ENCODE results near the gene CACNA1S.

Gene CACNA1S

DNA sequence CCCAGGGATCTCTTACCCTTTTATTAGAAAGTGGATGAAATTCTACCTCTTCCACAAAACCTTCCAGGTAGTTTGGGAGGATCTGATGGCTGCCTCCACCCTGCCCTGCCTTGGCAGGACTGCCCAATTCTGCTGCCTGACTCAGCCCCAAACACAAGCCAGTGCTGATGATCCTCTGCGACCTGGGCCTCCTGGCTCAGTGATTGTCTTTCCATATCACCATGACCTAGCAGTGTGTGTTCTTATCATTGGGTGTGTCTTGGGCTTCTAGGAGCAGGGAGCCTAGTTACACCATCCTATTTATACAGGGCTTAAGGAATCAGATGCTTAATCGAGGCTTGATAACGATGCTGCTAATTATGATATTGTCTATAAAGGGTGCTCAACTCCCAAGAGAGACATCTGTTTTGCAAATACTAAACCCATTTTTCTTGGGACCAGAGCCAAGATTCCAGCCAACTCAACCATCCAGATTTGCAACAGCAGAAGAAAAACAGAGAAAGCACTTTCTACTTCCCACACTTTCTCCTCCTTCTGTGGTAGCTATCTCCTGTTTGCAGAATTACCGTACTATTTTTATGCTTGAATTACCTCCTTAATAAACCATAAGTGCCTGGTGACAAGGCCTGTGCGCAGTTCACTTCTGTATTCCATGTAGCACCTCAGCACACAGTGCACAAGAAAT is 52.2 kb downstream of the CACNA1S start:
- DNase-seq = peak; percentile 55

DNA sequence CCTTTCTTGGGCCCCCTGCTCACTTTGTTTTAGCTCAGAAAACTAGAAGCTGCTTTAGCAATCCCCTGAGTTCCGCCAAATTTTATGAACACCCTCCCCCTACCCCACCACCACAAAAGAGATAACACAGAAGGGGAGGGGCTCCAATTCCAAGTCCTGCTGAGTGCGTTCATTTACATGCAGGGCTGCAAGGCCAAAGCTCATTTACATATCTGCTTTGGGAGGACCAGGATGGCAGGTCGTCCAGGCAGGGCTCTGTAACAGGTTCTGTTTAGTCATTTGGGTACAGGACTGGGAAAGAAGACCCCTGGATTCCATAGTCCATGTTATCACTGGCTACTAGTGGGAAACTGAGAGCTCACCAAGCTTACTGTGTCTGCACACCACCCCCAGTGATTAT is 52.8 kb downstream of the CACNA1S start:
- no peak for DNase-seq

DNA sequence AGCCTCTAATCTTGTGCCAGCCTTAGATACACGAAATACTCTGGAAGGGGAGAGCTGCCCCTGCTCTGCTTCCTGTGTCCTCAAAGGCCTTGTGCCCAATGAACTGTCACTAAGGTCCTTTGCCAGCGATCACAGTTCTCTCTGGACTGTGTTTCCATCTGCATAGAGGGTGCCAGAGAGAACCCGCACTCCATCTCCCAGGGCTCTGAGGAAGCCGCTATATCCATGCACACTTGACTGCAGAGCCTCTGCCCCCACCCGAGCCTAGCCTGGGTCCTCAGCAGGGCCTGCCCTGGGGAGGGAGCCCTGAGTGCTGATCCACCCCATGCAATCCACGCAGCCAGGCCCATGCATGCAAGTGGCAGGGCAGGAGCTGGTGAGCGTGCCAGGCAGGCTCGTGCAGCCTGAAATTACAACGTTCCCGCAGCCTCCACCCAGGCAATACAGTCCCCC is 58.1 kb downstream of the CACNA1S start:
- DNase-seq = no peak

DNA sequence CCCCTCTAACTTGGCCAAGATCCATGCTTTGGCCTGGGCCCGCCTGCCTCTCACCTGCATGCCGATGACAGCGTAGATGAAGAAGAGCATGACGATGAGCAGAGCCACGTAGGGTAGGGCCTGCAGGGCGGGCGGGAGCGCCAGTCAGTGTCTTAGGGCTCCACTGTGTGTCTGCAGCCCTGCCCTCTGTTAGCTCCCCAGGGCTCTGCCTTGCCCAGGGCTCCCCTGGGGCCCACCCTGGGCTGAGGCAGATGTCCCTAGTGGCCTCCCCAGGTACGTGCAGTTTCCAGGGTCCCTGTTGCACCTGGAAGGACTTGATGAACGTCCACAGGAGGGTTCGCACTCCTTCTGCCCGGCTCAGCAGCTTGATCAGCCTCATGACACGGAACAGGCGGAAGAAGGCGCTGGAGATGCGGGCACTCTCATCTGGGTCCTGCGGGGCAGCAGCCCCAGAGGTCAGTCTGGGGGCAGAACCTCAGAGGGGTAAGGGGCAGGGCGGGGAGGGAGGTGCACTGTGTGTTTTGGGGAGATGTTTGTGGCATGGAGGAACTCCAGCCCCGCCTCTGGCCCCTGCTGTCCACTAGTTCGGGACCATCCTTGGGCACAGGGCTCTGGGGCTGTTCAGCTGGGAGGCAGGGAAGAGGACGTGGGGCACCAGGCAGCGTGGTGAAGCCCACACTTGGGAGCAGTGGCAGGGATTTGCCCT is 58.9 kb downstream of the CACNA1S start:
- DNase-seq = no peak

DNA sequence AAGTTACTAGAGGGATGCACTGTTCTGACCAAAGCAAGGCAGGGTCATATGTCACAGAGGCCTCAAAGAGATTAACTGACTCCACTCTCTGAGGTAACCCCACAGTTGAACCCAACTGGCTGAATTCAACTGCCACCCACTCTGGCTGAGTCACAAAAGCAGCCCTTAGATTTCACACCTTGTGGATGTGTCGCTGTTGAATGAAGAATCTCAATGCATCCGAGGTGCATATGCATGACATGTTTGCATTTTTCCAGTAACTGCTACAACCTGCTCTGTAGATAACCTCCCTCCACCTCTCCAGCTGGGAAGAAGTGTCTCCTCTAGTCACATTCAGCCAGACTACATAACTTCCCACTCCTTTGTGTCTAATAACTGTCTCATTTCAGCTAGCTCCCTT is 60.8 kb downstream of the CACNA1S start:
- DNase-seq = no peak

DNA sequence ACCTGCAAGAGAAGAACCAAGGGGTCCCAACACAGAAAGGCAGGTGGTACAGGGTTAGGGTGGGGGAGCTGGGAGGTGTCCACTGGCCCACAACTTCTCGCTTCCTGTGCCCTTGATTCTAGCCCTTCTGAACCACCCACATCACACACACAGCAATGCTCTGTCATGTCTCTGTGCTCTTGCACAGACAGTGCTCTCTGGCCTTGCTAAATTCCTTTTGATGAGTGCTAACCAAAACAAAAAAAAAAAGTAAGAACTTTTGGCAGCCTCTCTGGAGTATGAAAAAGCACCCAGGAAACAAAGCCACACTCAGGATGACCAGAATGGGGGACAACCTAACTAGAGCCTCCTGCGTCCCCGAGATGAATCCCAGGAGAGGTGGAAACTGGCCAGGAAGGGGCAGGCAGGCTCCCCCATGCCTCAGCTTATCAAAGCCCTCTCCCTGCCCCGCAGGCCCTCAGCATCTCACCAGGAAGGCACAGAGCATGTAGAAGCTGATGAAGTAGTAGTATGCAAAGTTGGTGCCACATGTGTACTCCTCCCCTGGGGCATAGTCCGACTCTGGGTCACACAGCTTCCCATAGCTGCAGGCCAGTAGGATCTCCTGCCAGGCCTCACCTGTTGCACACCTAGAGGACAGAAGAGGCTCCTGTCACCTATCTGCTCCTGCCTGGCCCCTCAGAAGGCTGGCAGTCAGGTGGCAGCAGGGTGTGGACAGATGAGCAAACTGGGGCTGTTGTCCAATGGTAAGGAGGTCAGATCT is 61.5 kb downstream of the CACNA1S start:
- no peak for DNase-seq

DNA sequence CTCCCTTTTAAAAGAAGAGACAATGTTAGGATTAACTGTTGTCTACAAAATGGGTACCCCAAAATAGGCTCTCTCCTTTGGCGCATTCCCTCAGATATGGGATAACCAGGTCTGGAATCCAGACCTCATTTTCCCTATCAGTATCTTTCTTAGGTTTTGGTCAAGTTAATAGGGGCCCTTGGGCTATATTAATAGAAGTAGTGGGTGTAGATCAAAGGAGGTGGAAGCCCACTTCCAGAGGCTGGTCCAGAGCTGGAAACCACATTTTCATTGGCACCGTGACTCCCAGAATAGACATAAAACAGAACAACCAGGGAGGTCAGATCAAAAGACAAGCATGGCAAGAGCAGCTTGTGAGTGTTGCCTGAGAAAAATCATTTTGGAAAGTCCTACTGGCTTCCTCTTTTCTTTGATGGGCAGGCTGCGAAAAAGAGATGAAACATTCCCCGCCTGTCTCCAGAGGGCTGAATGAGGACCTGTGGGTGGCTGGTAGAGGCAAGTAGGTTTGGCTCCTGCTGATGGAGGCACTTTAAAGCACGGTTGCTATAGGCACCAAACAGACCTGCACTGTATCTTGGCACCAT is 62.9 kb downstream of the CACNA1S start:
- DNase-seq = no peak

DNA sequence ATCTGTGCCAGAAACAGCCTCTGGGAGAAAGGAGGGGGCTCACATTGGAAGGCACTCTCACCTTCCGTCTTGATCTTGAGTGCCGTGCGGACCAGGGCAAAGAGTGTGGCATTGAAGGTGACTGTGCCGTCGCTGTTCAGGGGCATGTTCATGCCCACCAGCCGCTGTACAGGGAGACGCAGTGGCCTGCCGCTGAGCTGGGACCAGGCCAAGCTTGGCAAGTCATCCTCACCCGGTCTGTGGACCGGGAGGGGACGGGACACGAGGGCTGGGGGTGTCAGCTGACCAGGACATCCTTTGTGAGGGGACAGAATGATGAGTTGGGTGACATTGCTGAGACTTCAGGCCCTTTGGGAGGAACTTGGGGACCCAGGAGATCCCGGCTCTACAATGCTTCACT is 63.7 kb downstream of the CACNA1S start:
- no peak for DNase-seq

DNA sequence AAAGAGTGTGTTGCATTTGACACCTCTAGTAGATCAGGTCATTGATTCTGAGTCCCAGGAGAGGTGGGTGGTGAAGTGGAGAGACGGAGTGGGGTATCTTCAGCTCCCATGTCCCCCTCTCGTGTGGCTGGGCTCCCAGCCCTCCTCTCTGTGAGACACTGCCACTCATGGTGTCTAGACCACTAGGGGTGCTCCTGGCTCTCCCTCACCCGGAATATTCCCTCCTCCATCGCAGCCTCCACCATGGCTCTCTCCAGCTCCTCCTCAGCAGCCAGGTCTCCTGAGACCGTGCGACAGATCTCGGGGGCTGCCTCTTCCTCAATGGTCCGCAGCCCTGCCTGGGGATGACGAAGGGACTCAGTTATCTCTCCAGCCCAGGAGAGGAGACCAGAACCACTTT is 68.1 kb downstream of the CACNA1S start:
- DNase-seq = no peak

DNA sequence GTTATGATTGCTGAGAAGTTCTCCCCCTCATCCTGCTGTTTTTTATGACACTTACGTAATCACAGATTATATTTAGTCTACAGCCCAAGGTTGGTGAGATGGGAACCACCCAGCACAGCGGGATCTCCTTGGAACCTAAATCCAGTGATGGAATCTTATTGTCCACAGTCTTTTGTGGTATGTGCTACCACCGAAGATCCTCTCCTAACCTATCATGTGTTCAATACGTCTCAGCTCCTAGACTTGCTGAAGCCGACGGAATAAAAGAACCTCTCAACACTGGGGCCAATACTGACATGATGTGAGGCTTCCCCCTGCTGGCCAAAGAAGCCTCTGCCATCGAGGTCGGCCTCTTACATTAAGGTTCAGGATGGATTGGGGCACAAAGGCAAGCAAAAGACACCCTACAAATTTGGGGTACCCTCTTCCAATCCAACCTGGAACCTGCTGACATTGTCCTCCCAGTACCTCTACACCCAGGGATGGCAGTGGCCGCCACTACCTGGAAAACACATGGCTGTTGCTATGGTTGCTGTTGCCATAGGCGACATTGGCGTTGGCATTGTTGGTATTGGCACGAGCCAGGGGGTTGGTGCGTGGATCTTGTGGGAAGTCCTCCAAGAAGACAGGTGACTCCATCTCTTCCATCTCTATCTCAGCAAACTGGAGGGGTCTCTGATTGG is 69.3 kb downstream of the CACNA1S start:
- peak; percentile 67 for DNase-seq

DNA sequence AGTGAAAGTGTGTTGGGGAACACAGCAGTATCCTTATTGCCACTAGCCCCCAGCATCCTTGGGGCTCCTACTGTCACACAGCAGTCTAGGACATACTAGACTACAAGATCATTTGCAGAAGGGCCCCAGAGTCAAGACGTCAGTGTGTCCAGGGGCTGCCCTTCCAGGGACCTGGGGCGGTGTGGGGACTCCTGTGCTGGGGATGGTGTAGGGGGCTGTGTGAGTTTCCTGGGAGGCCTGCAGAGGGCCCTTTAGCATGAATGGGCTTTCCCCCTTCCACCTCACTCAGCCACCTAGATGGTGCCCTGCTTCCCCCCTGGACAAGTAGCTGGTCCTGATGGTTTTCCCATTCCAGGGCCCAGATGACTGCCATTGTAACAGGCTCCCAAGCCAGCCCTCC is 71.2 kb downstream of the CACNA1S start:
- no peak for DNase-seq

DNA sequence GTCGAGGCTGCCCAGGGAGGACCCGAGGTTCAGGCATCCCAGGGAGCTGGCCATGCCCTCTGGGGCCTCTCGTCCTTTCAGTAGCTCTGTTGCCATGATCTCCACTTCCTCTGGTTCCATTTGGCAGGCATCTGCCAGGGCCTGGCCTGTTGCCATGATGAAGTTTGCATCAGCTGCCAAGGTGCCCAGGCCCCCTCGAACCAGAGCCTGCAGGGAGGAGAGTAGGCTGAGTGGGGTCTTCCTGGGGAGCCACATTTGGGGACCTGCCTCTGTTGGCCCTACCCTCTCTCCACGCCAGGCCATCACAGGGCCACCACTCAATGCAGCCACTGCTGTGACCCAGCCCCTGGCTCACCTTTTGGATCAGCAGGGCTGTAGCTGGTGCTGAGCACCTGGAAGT is 72.3 kb downstream of the CACNA1S start:
- no peak for DNase-seq

DNA sequence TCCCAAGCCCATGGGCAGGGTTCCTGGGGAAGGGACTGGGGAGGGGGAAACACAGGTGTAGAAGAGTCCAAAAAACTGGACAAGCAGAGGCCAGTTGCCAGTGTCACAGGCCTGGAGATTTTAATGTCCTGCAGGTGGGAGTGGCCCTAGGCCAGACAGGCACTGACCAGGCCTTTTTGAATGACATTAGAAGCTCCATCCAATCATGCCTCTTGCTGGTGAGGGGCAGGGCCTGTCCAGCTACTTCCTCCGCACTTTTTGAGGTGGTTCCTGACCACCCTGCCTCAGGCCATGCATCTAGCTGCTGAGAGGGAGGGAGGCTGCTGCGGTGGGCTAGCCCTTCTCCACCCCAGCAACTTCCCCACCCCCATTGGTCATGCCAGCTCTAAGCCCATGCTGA is 72.8 kb downstream of the CACNA1S start:
- DNase-seq = no peak

DNA sequence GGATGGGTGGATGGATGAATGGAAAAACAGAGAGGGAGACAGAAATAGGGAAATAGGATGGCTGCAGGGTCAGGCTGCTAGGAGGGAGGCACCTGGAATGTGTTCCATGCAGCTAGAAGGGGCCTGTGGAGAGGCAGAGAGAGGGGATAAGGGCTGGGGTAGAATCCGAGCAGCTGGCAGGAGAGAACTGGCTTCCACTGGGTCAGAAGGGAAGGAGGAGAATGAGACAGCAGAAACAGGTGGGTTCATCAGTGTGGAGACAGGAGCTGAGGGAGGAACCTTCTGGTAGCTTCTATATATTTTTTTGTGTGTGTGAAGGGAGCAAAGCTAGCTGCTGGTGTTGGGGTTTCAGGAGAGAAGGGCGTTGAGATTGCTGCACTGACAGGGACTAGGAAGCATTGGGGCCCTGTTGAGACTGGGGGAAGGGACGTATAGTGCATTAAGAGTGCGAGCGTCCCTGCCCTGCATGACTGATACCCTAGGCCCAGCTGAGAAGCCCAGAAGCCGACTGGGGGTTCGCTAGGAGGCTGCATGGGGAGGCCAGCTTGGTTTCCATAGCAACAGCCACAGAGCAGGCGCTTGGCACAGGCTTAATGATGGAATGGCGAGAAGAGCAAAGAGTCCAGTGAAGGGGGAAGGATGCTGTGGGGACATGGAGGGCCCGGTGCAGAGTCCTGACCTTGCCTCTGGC is 73.9 kb downstream of the CACNA1S start:
- DNase-seq = no peak

DNA sequence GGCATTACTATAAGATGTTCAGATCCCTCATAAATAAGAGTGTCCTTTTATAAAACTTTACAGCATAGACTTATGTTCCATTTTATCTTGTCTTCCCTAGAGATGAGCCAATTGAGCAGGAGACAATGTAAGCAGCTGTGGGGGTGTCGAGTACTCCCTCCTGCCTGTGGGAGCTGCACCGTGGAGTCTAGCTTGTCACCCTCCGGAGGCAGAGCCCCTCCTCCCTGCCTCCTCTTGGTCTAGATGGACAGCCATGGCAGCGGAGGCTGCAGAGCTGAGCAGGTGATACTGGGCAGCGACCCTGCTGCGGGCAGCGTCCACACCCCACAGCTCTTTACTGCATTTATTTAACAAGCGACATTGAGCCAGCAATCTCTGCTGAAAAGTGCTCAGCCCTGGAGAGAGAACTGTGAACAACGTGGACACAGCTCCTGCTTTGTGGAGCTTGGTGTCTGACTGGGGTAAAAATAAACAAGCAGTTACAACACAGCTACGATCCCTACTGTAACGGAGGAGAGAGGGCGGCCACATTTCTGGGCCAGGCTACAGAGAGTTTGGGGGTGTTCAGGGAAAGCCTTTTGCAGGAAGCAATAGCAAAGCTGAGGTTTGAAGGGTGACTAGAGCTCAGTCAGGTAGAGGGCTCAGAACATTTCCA is 75.9 kb downstream of the CACNA1S start:
- no peak for DNase-seq

DNA sequence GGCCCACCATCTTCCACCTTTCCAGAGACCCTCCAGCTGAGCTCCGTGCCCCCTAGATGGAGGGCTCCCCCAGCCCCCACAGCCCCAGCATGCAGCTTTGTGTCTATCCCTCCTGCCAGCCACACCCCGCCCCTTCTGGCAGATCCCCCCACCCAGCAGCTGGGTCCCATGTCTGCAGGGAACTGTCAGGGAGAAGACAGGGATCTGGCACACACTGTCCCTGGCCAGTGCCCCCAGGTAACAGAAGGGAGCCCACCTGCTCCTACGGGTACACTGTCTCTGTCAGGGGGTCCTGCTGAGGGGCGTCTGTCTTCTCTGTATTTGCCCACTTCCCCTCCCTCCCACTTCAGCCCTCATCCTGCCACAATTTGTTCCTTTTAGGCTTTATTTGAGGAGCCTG is 77.6 kb downstream of the CACNA1S start:
- no peak for DNase-seq

DNA sequence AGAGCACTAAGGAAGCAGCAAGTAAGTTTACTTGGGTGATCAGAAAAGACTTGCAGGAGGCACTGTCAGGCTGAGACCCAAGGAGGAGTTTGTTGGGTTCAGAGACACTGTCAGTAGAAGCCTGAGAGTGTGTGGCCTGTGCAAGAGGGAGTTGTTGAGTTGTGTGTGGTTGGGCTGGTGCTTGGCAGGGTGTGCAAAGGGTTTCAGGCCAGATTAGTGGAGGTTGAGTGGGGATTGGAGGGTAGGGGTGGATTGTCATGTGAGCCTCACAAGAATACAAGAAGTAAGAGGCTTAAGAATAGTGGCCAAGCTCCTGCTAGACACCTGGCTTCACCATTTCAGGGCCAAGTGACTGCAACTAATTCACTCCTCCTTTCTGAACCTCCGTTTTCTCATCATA is 79.8 kb downstream of the CACNA1S start:
- no peak for DNase-seq

DNA sequence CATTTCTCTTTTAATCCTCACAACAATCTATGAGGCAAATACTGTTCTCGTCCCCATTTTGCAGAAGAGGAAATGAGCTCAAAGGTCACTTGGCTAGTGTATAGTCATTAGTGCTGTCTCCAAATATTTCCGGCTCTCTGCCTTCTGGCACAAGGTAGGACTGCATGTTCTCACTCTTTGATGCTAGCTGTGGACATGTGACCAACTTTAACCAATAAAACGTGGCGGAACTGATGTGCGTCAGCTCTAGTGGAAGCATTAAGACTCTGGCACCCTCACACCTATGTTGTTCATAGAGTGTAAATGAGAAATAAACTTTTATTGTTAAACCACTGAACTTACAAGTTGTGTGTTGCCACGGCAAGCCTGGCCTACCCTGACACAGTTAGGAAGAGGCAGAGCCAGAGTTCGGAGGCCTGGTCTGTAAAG is 83.8 kb downstream of the CACNA1S start:
- no peak for DNase-seq

DNA sequence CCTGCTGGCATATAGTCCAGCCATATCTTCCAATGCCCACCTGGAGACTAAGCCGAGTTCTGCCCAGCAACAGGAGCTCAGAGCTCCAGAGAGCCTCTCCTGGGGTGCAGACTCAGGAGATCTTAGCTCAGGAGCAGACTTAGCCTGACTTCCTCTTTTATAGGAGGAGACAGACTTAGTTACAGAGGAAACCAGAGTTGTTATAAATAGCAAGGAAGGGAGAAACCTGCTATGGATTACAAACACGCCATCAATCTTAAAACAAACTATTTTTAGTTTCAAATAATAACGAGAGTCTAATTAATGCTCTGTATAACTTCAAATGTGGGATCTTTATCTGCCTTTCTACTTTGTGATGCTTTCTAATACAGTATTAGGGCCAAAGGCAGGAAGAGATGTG is 85.4 kb downstream of the CACNA1S start:
- no peak for DNase-seq

DNA sequence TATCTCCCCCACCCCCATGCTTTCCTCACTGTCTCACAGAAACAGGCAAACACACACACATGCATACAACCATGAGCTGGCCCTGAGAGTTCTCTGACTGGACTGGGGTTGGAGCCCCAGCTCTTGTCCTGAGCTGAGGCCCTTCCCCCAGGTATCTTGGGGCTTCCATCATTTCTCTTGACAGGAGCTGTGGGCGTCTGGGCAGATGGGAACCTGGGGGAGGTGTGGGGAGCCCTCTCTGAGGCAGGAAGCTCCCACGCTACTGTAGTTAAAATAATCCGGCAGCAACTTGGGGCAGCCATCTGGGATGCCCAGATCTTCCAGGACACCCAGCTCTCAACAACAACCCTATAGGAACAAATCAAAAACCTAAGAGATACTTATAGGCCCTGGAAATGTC is 86.0 kb downstream of the CACNA1S start:
- no peak for DNase-seq

DNA sequence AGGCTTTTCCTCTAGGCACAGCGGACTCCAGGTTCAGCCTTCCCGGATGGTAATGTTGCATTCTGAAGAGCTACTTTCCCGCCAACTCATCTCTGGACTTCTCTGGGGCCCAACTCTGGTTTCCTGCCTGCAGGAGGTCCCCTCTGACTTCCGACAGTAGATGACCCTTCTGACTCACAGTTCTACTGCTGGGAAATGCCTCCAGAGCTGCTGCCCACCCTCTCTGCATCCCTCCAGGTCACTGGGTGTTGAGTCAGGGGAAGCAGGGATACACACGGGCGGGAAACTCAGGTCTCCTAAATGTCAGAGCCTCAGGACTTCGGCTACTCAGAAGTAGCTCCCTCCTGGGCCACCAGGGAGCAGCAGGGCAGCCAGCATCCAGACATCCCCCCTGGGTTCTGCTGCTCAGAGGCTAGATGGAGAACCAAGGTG is 86.6 kb downstream of the CACNA1S start:
- DNase-seq = no peak

DNA sequence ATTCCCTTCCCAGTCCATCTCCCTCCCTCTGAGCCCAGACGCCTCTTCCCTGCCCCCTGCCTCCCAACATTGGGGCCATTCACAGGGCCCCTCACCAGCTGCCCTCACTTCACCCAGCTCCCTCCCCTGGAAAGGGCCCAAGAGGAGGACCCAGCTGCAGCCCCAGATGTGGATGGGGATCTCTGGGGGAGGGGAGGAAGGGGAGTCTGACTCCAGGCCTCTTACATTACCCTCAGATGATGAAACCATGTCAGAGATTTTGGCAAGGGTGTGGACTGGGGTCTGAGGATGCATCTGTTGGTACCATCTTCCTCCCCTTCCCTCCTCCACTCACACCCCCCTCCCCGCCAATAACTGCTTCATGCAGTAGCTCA is 87.6 kb downstream of the CACNA1S start:
- DNase-seq = no peak

All from DMS79 treated with DMSO at 0.1 percent for 48 hours (cell line).